ENCODE measurements around the gene ATP8A2.

GRCh38 chr13:25371875-25372283 lies at the start of gene ATP8A2:
- TF ChIP-seq, protein P1, sequence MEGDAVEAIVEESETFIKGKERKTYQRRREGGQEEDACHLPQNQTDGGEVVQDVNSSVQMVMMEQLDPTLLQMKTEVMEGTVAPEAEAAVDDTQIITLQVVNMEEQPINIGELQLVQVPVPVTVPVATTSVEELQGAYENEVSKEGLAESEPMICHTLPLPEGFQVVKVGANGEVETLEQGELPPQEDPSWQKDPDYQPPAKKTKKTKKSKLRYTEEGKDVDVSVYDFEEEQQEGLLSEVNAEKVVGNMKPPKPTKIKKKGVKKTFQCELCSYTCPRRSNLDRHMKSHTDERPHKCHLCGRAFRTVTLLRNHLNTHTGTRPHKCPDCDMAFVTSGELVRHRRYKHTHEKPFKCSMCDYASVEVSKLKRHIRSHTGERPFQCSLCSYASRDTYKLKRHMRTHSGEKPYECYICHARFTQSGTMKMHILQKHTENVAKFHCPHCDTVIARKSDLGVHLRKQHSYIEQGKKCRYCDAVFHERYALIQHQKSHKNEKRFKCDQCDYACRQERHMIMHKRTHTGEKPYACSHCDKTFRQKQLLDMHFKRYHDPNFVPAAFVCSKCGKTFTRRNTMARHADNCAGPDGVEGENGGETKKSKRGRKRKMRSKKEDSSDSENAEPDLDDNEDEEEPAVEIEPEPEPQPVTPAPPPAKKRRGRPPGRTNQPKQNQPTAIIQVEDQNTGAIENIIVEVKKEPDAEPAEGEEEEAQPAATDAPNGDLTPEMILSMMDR (IDR thresholded peaks at IDR 0.05): no peak
- TF ChIP-seq EZH2phosphoT487 (IDR thresholded peaks at IDR 0.05) (peak; percentile 58), EZH2 (IDR thresholded peaks at IDR 0.05) (no peak)

Data from neural progenitor cell (in vitro differentiated cells).